ENCODE results near the gene CDON. TPM values are rescaled to one million over a fixed set of nuclear protein-coding genes. Genes with fewer than 3 reads are reported as not detected.

The CDON gene
- total RNA-seq, 6 experiments from 2014 or later: 1.3 to 2.0 (median 1.9) TPM

- H3K27me3 Mint-ChIP-seq (ENCODE audit: insufficient read depth): peaks cover 22% of the 10 kb centered on the region
- no peak for TF ChIP-seq CTCF (IDR thresholded peaks at IDR 0.05)
- no peaks in the 10 kb centered on the region; the same call in 1 of the 2 replicates for H3K9me3 Mint-ChIP-seq
- H3K36me3 Mint-ChIP-seq (ENCODE audit: low read depth): no peaks in the 10 kb centered on the region
- DNase-seq: no peak
- H3K27ac Mint-ChIP-seq: no peak overlapping the region
- no peaks in the 10 kb centered on the region for H3K4me1 Mint-ChIP-seq (ENCODE audit: low read depth)
- no peak overlapping the region for H3K4me3 Mint-ChIP-seq
Measured at GRCh38 chr11:125958872-125959400, 103.7 kb downstream of the CDON start.

- no peaks in the 10 kb centered on the region; the same call in 1 of the 2 replicates for H3K9me3 Mint-ChIP-seq
- no peaks in the 10 kb centered on the region for H3K4me1 Mint-ChIP-seq (ENCODE audit: low read depth)
- H3K27me3 Mint-ChIP-seq (ENCODE audit: insufficient read depth): peaks cover 22% of the 10 kb centered on the region
- H3K4me3 Mint-ChIP-seq: no peak overlapping the region
- H3K27ac Mint-ChIP-seq: no peak overlapping the region
- DNase-seq: no peak
- no peaks in the 10 kb centered on the region for H3K36me3 Mint-ChIP-seq (ENCODE audit: low read depth)
- no peak for TF ChIP-seq CTCF (IDR thresholded peaks at IDR 0.05)
Measured at GRCh38 chr11:125957618-125958332, 104.9 kb downstream of the CDON start.

GRCh38 chr11:125956391-125957134, 106.1 kb downstream of the CDON start:
- no peak for DNase-seq
- H3K27ac Mint-ChIP-seq: no peak overlapping the region
- no peaks in the 10 kb centered on the region for H3K4me1 Mint-ChIP-seq (ENCODE audit: low read depth)

GRCh38 chr11:125955856-125956255, 106.8 kb downstream of the CDON start:
- Mint-ChIP-seq H3K4me3 (no peak overlapping the region), H3K36me3 (ENCODE audit: low read depth) (no peaks in the 10 kb centered on the region), H3K4me1 (ENCODE audit: low read depth) (no peaks in the 10 kb centered on the region), H3K27ac (no peak overlapping the region), H3K9me3 (no peaks in the 10 kb centered on the region), H3K27me3 (ENCODE audit: insufficient read depth) (peaks cover 27% of the 10 kb centered on the region)
- no peak for DNase-seq
- no peak for TF ChIP-seq CTCF (IDR thresholded peaks at IDR 0.05)

More at GRCh38 chr11:125956391-125957134, 106.1 kb downstream of the CDON start:
- H3K4me3 Mint-ChIP-seq: no peak overlapping the region
- H3K9me3 Mint-ChIP-seq: no peaks in the 10 kb centered on the region
- TF ChIP-seq CTCF (IDR thresholded peaks at IDR 0.05): no peak
- no peaks in the 10 kb centered on the region for H3K36me3 Mint-ChIP-seq (ENCODE audit: low read depth)
- peaks cover 23% of the 10 kb centered on the region for H3K27me3 Mint-ChIP-seq (ENCODE audit: insufficient read depth)

GRCh38 chr11:125954945-125955640, 107.6 kb downstream of the CDON start:
- Mint-ChIP-seq H3K9me3 (no peaks in the 10 kb centered on the region), H3K4me1 (ENCODE audit: low read depth) (no peaks in the 10 kb centered on the region), H3K36me3 (ENCODE audit: low read depth) (no peaks in the 10 kb centered on the region), H3K27me3 (ENCODE audit: insufficient read depth) (peaks cover 27% of the 10 kb centered on the region), H3K4me3 (no peak overlapping the region), H3K27ac (no peak overlapping the region)
- no peak for TF ChIP-seq CTCF (IDR thresholded peaks at IDR 0.05)
- DNase-seq: no peak

All from HFFc6 (cell line).